ENCODE data around the gene MYL5. TPM values are rescaled to one million over a fixed set of nuclear protein-coding genes. Genes with fewer than 3 reads are reported as not detected.

Gene MYL5
- polyA plus RNA-seq, 1 donor from 2014 or later = 15.1 TPM

GRCh38 chr4:624705-625590, 49.4 kb upstream of the MYL5 start, which contains the start of gene PDE6B:
Gene PDE6B (plus strand): TSS chr4:625573. CDS start chr4:625627, 54 bp downstream.
- Histone ChIP-seq H3K27me3 (ENCODE audit: insufficient read depth, low read depth, low read length) (no peaks in the 10 kb centered on the region), H3K36me3 (ENCODE audit: insufficient read depth, low read length) (no peaks in the 10 kb centered on the region), H3K9me2 (ENCODE audit: insufficient read depth, low read length) (no peaks in the 10 kb centered on the region), H3K9me3 (ENCODE audit: low read length) (no peaks in the 10 kb centered on the region), H3K4me2 (ENCODE audit: low read length) (no peak within 1 kb of the TSS), H3K4me3 (ENCODE audit: low read length) (no peak within 1 kb of the TSS), H2AFZ (ENCODE audit: low read depth, low read length) (no peak within 1 kb of the TSS), H3K9ac (ENCODE audit: low read length) (no peak within 1 kb of the TSS), H4K20me1 (ENCODE audit: insufficient read depth) (no peaks in the 10 kb centered on the region), H3K79me2 (replicated peaks; ENCODE audit: insufficient read depth, low read length) (no peaks in the 10 kb centered on the region), H3K27ac (ENCODE audit: low read length) (no peak within 1 kb of the TSS), H3F3A (ENCODE audit: insufficient read depth, low read length, poor library complexity, severe bottlenecking) (no peaks in the 10 kb centered on the region)
- no peak for TF ChIP-seq RAD21 (conservative IDR thresholded peaks at IDR 0.05)
- TF ChIP-seq MXI1 (conservative IDR thresholded peaks at IDR 0.05; ENCODE audit: poor library complexity, severe bottlenecking) = no peak
- no peak for TF ChIP-seq EZH2 (IDR thresholded peaks at IDR 0.05; ENCODE audit: borderline replicate concordance, insufficient read depth, low read length, poor library complexity, severe bottlenecking)
- TF ChIP-seq TAF1 (IDR thresholded peaks at IDR 0.05; ENCODE audit: low read depth) = no peak
- TF ChIP-seq POLR2AphosphoS5 (IDR thresholded peaks at IDR 0.05) = no peak
- no peak for TF ChIP-seq CTCF (IDR thresholded peaks at IDR 0.05; ENCODE audit: poor library complexity, severe bottlenecking)
- no peak for TF ChIP-seq EP300 (conservative IDR thresholded peaks at IDR 0.05; ENCODE audit: poor library complexity, severe bottlenecking)
- no peak for TF ChIP-seq REST (IDR thresholded peaks at IDR 0.05; ENCODE audit: borderline replicate concordance)
- TF ChIP-seq SMC3 (conservative IDR thresholded peaks at IDR 0.05; ENCODE audit: poor library complexity) = no peak

- no peak overlapping the region for H3K4me3 ChIP-seq (ENCODE audit: low read length)
- H2AFZ ChIP-seq (ENCODE audit: low read depth, low read length) = no peak overlapping the region
- no peaks in the 10 kb centered on the region for H3K36me3 ChIP-seq (ENCODE audit: insufficient read depth, low read length)
- H4K20me1 ChIP-seq (ENCODE audit: insufficient read depth) = no peaks in the 10 kb centered on the region
- H3K4me2 ChIP-seq (ENCODE audit: low read length) = no peak overlapping the region
- H3F3A ChIP-seq (ENCODE audit: insufficient read depth, low read length, poor library complexity, severe bottlenecking) = no peaks in the 10 kb centered on the region
- H3K27me3 ChIP-seq (ENCODE audit: insufficient read depth, low read depth, low read length) = no peaks in the 10 kb centered on the region
- TF ChIP-seq POLR2AphosphoS5 (IDR thresholded peaks at IDR 0.05) = no peak
- TF ChIP-seq RAD21 (conservative IDR thresholded peaks at IDR 0.05) = no peak
- no peak for TF ChIP-seq SMC3 (conservative IDR thresholded peaks at IDR 0.05; ENCODE audit: poor library complexity)
- TF ChIP-seq EP300 (conservative IDR thresholded peaks at IDR 0.05; ENCODE audit: poor library complexity, severe bottlenecking) = no peak
- TF ChIP-seq REST (IDR thresholded peaks at IDR 0.05; ENCODE audit: borderline replicate concordance) = no peak
- H3K9me3 ChIP-seq (ENCODE audit: low read length) = no peaks in the 10 kb centered on the region
- H3K9ac ChIP-seq (ENCODE audit: low read length) = no peak overlapping the region
- H3K27ac ChIP-seq (ENCODE audit: low read length) = no peak overlapping the region
- H3K79me2 ChIP-seq (replicated peaks; ENCODE audit: insufficient read depth, low read length) = no peaks in the 10 kb centered on the region
- no peaks in the 10 kb centered on the region for H3K9me2 ChIP-seq (ENCODE audit: insufficient read depth, low read length)
These were observed 48.6 kb upstream of the MYL5 start for GRCh38 chr4:625631-626161.

Data from neural cell (in vitro differentiated cells).